Stimulated activated CD4-positive, alpha-beta T cell treated with anti-CD3 and anti-CD28 coated beads, TNF-alpha, amount 100 ng/mL, for 48 hours (primary cell): Measurements from ENCODE around the gene ANKS1B.
"Not testable (repeated sequence)": the region's sequence is repeated elsewhere in the genome, so short reads cannot be mapped to it uniquely, and the experiment has no call there.

Experiments used
- DNase-seq, 3 donors: peaks; one replicate each; pipeline ENCODE4 v3.0.0-alpha.2; 2020; ENCODE audit warnings: low read depth in 3 of 3

ANKS1B gene

GRCh38 chr12:99277591-99278379, 707.0 kb downstream of the ANKS1B start:
- no peak for DNase-seq

GRCh38 chr12:99271071-99271470, 713.7 kb downstream of the ANKS1B start:
- no peak for DNase-seq

DNA sequence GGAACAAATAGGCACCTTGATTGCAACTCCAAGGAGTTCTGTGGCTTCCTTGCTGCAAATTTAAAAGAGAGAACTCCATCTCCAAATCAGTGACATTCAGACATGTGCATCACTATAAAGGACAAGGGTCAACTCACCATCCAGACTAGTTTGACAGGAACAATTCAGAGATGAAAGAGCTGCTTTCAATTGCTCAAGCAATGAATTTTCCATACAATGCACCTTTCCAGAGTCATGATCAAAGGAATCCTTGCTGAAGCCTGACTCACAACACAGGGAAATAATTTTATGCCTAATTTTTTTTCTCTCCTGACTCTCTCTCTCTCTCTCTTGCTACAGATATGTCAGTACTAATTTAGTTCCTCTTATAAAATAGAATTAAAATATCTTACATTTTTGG, 717.7 kb downstream of the ANKS1B start:
- DNase-seq: no peak

GRCh38 chr12:99265648-99266047, 719.1 kb downstream of the ANKS1B start:
- DNase-seq: no peak

GRCh38 chr12:99261256-99261655, 723.5 kb downstream of the ANKS1B start:
- no peak for DNase-seq

DNA sequence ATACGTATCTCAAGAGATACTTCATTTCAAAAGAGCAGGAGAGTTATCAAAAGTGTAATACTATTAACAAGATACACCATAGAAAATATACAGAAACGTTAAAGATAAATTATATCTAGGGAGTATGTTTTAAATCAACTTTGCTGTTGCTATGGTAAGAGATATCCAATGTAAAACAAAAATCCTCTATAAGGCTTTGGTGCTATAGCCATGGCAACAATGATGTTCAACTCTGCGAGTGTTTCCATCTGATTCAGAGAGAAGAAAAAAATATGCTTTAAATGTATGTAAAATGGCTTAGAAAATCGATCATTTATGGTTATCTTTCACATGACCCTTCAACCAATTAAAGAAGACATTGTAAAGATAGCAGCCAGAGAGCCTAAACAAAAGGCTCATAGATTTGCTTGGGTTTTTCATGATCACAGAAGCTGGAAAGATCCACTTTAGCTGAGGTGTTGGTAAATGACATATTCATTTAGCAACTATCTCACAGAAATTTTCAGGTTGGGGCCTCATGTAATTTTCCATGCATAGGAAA, 724.2 kb downstream of the ANKS1B start:
- DNase-seq: no peak

DNA sequence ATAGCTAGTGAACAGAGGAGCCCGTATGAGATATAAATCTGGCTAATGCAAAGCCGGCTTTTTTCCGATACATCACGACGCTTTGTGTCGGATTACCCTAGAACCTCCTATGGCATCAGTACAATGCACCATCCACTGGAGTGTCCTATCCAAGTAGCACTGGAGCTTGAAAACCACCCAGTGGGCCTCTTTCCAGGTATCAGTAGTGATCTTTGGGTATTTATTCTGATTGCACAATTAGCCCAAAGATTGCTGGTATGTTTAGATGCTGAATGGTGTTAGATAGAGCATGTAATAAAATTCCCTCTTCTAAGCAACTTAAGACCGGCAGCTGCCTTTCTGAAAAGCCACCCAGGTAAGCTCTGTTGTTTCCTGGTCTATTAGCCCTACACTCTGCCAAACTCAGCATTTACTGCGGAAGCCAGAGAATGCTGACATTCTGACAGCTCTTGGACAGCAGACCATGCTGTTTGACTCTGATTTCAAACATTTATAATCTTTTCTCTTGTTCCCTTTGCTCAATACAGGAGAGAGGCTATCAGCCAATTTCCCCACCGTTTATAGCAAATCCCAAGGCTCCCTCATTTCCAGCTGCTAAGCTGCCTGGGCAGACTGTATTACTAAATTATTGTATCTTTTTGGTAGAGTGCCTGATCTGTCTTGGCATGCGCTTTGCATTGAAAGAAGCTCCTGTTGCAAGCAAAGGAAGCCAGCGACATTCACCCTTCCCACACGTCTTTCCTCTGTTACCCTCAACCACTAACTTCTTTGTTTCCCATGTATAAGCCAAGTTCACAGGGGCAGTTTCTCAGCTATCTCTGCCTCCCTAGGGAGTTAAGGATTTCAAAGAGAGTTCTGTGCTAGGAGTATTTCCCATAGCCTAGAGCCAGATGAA, 725.4 kb downstream of the ANKS1B start:
- no peak for DNase-seq

GRCh38 chr12:99257672-99258071, 727.1 kb downstream of the ANKS1B start:
- DNase-seq: no peak

- DNase-seq: no peak
Observed at GRCh38 chr12:99253068-99253467, 731.7 kb downstream of the ANKS1B start.

DNA sequence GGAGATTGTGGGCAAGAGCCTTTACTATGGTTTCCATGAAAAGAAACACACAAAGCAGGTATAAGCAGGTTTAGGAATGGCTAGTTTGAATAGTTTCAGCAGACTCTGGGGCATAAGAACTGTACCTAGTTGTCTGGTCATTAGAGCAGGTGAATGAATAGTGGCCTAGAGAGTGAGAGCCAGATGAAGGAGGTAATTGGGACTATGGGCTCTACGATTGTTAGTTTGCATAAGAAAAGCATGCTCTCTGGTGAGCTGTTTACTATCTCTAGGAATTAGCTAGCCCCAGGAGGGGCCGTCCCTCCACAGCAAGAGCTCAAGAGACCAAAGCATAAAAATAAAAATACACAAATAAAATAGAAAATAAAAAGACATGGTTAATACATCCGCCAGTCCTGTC, 734.6 kb downstream of the ANKS1B start:
- no peak for DNase-seq

DNA sequence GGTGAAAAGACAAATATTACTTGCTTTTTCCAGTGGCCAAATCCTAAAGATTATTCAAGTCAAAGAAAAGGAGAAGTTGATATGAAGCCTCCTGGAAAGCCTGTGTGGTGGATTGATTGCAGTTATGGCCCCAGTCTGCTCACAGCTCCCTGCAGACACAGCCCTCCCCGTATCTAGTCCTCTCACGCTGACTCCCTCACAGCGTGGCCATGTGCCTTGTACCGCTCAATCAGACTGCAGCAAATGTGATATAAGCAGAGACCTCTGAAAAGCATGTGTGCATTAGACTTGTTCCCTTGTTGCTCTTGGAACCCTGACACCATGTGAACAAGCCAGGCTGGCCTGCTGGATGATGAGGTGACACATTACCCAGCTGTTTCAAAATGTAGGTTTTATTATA, 735.2 kb downstream of the ANKS1B start:
- DNase-seq: no peak

DNA sequence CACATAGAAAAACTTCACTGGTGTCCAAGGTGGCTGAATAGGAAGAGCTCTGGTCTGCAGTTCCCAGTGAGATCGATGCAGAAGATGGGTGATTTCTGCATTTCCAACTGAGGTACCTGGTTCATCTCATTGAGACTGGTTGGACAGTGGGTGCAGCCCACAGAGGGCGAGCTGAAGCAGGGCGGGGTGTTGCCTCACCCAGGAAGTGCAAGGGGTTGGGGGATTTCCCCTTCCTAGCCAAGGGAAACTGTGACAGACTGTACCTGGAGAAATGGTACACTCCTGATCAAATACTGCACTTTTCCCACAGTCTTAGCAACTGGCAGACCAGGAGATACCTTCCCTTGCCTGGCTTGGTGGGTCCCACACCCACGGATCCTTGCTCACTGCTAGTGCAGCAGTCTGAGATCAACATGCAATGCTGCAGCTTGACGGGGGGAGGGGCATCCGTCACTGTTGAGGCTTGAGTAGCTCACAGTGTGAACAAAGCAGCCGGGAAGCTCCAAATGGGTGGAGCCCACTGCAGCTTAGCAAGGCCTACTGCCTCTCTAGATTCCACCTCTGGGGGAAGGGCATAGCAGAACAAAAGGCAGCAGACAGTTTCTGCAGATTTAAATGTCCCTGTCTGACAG, 746.7 kb downstream of the ANKS1B start:
- DNase-seq: not testable (repeated sequence)

DNA sequence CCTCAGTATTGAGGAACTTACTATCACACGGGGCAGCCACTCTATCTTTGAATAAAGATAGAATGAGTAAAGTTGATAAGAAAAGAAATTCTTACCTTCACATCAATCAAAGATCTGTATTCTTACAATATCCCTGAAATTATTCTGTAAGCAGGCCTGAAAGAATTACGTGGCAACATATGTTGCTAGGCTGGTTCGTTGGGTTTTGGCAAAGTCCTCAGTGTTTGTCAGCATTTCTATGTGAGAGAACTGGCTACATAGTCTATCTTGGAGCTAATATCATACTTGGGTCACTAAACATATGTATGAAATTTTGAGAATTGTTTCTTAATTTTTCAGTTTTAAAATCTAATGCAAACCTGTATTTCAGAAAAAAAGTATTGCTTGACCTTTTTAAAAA, 749.4 kb downstream of the ANKS1B start:
- no peak for DNase-seq

- DNase-seq: no peak
Observed at GRCh38 chr12:99234702-99235101, 750.0 kb downstream of the ANKS1B start.

- no peak for DNase-seq
Observed at GRCh38 chr12:99232324-99232723, 752.4 kb downstream of the ANKS1B start.

DNA sequence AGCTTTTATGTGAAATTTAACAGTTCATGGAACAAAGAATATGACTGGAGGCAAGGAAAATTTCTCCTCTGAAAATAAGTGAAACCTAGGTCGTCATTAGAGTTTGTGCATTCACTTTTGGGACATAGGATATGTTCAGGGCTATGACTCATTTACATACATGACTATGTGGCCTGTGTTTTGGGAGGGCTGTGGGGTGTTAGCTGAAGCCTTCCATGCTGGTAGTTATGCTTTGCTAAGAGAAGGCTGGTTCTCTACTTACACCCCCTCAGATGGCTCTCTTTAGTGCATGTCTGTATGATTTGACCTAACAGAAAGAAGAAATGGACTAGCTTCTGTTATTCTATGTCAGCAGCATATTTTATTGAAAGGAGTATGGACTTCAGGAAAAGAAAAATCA, 753.7 kb downstream of the ANKS1B start:
- no peak for DNase-seq

DNA sequence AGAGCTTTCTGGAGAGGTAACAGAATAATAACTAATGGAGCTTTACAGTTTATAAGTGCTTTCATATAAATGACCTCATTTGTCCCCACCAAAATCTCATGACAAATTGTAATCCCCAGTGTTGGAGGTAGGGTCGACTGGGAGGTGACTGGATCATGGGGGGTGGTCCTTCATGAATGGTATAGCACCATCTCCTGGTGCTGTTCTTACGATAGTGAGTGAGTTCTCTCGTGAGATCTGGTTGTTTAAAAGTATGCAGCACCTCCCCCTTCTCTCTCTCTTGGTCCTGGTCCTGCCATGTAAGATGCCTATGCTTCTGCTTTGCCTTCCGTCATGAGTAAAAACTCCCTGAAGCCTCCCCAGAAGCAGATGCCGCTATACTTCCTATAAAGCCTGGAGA, 760.5 kb downstream of the ANKS1B start:
- DNase-seq: no peak

DNA sequence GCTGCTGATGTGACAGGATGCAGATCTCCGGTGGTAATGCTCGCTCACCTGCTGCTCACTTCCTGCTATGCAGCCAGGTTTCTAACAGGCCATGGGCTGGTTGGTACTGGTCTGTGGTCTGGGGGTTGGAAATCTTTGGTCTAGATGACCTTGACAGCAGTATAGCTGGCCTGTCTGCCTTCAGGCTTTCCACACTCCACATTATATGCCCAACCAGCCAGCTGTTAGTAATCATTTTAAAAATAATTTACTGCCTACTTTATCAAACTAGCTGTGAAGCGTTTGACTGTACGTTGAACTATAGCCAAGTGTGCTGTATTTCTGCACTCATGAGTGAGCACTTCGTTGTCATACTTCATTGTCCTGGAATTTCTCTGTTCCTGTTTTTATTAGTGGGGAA, 761.2 kb downstream of the ANKS1B start:
- no peak for DNase-seq

DNA sequence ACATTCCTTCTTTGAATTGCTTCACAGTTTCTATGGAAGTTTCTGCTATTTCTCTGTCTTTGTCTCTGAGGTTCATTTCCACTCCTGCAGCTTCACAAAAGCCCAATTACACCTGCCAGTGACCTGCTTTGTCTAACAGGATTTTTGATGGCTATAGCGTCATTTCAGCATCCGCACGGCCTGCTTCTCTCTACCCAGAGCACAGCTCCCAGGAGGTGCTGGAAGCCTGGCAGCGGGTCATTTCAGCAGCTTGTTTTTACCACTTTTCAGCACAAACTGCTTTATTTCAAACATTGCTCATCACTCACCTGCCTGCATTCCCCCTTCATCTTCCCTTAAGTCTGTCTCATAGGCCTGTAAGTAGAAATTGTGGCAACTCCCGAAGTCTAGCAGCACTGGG, 771.7 kb downstream of the ANKS1B start:
- DNase-seq: no peak

DNA sequence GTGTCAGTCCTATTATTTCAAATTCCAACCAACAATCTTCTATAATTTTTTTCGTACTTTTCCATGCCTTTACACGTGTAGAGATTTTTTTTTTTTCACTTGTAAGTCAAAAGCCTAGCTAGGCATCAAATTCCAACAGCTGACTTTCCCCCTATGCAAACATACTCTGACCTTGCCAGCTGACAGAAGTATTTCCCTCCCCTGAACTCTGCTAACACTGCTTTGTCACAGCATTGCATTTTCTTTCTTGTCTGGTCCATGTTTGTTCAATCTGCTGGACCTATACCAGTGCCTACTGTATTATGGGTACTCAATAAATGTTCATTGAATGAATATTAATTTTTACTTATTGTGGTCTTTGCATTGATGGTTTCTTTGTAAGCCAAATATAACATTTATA, 772.5 kb downstream of the ANKS1B start:
- DNase-seq: no peak

DNA sequence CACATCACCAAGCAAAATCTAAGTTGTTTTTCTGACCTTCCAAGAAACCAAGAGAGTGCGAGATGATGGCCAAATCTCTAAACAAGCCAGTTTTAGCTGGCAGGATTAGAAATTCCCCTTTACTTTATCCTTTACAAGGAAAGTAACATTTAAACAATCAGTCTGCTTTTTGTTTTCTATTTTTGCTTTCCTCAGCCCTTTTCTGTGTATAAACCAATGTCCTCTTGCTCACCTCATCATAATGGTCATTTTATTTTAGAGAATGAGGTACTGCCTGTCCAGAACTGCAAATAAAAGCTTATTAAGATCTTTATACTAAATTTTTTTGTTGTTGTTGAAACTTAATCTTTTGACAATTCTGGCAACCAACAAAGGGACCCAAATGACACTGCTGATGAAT, 779.6 kb downstream of the ANKS1B start:
- DNase-seq: no peak

DNA sequence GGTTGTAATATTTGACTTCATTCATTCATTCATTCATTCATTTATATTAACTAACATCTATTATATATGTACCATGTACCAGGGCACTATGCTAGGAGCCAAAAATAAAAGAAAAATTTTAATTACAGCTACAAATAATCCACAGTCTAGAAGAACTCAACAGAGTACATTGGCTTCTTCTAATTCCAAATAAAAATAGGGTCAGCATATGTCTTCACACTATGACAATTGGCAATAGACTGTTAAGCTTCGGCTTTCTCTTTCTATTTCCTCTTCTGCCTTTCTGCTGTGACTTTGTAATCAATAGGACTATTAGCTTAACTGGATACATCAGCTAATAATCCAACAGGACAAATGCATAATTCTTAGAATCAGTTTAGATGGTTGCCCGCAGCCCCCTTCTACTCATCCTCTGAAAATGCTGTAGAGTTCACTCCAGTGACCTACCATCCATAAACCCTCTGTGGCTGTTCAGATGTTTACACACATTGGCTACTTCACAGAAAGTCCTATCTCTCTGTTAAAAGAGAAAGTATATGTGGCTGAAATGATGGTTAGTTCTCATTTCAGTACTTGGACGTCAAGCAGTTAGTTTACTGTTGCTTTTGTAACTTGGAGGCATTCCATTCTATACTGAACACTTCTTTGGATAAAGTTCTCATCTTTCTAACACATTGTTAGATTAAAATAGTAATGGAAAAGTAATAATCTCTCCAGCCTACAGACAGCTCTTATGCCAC, 782.7 kb downstream of the ANKS1B start:
- no peak for DNase-seq
